ENCODE data around the gene SARDH. TPM values are rescaled to one million over a fixed set of nuclear protein-coding genes. Genes with fewer than 3 reads are reported as not detected.

SARDH gene
- total and polyA plus RNA-seq, 2 of the 13 experiments (the other 11 are each of a cell fraction or from before 2014, with no cell fraction given): 11.6 to 34.9 TPM

DNA sequence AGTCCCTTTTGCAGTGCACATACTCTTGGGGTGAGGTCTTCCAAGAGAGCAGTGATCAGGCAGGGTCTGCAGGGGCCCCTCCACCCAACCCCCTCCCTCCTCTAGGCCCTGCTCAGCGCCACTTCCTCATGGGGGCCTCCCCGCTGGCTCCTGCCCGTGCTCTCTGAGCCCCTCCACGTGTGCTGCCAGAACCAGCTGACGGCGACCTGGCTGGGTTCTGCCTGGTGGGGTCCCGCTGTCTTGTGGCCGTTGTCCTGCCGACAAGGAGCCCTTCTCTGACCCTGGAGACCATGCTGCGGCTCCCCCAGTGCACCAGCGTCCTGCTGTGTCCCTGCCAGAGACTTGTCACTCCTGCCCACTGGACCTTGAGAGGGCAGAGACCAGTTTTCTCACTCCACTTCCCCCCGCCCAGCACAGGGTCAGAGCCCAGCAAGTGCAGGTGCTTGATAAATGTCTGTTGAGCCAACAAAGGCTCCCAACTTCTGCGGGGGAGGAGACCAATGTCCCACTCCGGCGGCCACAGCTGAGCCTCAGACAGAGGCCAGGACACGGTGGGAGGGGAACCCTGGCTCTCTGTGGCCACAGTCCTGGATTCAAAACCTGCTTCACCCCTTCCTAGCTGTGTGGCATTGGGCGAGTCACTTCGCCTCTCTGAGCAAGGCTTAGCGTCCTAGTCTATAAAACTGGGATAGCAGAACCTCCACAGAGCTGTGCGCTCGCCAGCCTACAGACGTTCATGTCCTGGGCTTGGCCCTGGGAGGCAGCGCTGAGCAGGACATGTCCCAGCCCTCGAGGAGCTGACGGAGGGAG is 24.8 kb downstream of the SARDH start (continued):
- TF ChIP-seq ZNF501 (CRISPR knock-in tag; IDR thresholded peaks at IDR 0.05) (0 out of 2 replicates have a peak, but pooled peaks have one; percentile 31), GABPB1 (CRISPR knock-in tag; IDR thresholded peaks at IDR 0.05) (no peak; the same call in 1 of the 2 replicates), SALL1 (CRISPR knock-in tag; IDR thresholded peaks at IDR 0.05) (peak; percentile 60; the same call in 1 of the 2 replicates), ZFP36 (IDR thresholded peaks at IDR 0.05; ENCODE audit: borderline replicate concordance, low read depth, low read length, partially characterized antibody) (peak; percentile 19), NCOR1 (IDR thresholded peaks at IDR 0.05; ENCODE audit: borderline replicate concordance, low read length) (no peak; the same call in 1 of the 2 replicates), PHF21A (CRISPR knock-in tag; IDR thresholded peaks at IDR 0.05) (peak; percentile 90), ZNF678 (CRISPR knock-in tag; IDR thresholded peaks at IDR 0.05) (no peak), BORCS8-MEF2B (CRISPR knock-in tag; IDR thresholded peaks at IDR 0.05) (0 out of 2 replicates have a peak, but pooled peaks have one; percentile 13), ETV6 (CRISPR knock-in tag; conservative IDR thresholded peaks at IDR 0.05) (no peak), MED13 (CRISPR knock-in tag; IDR thresholded peaks at IDR 0.05) (no peak), TBP (CRISPR knock-in tag; IDR thresholded peaks at IDR 0.05) (no peak), MXD4 (CRISPR knock-in tag; IDR thresholded peaks at IDR 0.05) (peak; percentile 53; the same call in 1 of the 2 replicates), NR2C2 (CRISPR knock-in tag; IDR thresholded peaks at IDR 0.05; ENCODE audit: borderline replicate concordance) (no peak; the same call in 1 of the 2 replicates), NCOA5 (CRISPR knock-in tag; IDR thresholded peaks at IDR 0.05) (no peak), SETDB1 (CRISPR knock-in tag; IDR thresholded peaks at IDR 0.05; ENCODE audit: borderline replicate concordance) (no peak), SMARCE1 (IDR thresholded peaks at IDR 0.05; ENCODE audit: borderline replicate concordance) (no peak), ZNF598 (CRISPR knock-in tag; IDR thresholded peaks at IDR 0.05; ENCODE audit: borderline replicate concordance) (no peak), CBX2 (IDR thresholded peaks at IDR 0.05; ENCODE audit: low read depth, low read length) (no peak), CBX2 (CRISPR knock-in tag; IDR thresholded peaks at IDR 0.05; ENCODE audit: low read depth) (no peak), SIX1 (CRISPR knock-in tag; IDR thresholded peaks at IDR 0.05; ENCODE audit: borderline replicate concordance) (no peak), HMGA1 (CRISPR knock-in tag; conservative IDR thresholded peaks at IDR 0.05) (no peak), AKAP8 (CRISPR knock-in tag; IDR thresholded peaks at IDR 0.05) (peak; percentile 40; the same call in 1 of the 2 replicates), CREB1 (IDR thresholded peaks at IDR 0.05) (no peak), CREB1 (CRISPR knock-in tag; IDR thresholded peaks at IDR 0.05) (no peak), HDAC1 (CRISPR knock-in tag; IDR thresholded peaks at IDR 0.05) (peak; percentile 65), MEIS2 (CRISPR knock-in tag; IDR thresholded peaks at IDR 0.05) (peak; percentile 76; the same call in 1 of the 2 replicates), MIER2 (CRISPR knock-in tag; IDR thresholded peaks at IDR 0.05) (0 out of 2 replicates have a peak, but pooled peaks have one; percentile 42), MTA1 (CRISPR knock-in tag; IDR thresholded peaks at IDR 0.05; ENCODE audit: borderline replicate concordance) (peak; percentile 90; the same call in 1 of the 2 replicates), SUZ12 (IDR thresholded peaks at IDR 0.05; ENCODE audit: low read depth, low read length) (no peak)
- TF ChIP-seq, protein P1, sequence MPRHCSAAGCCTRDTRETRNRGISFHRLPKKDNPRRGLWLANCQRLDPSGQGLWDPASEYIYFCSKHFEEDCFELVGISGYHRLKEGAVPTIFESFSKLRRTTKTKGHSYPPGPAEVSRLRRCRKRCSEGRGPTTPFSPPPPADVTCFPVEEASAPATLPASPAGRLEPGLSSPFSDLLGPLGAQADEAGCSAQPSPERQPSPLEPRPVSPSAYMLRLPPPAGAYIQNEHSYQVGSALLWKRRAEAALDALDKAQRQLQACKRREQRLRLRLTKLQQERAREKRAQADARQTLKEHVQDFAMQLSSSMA (CRISPR knock-in tag; IDR thresholded peaks at IDR 0.05): no peak
- TF ChIP-seq, protein P2, sequence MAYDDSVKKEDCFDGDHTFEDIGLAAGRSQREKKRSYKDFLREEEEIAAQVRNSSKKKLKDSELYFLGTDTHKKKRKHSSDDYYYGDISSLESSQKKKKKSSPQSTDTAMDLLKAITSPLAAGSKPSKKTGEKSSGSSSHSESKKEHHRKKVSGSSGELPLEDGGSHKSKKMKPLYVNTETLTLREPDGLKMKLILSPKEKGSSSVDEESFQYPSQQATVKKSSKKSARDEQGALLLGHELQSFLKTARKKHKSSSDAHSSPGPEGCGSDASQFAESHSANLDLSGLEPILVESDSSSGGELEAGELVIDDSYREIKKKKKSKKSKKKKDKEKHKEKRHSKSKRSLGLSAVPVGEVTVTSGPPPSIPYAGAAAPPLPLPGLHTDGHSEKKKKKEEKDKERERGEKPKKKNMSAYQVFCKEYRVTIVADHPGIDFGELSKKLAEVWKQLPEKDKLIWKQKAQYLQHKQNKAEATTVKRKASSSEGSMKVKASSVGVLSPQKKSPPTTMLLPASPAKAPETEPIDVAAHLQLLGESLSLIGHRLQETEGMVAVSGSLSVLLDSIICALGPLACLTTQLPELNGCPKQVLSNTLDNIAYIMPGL (CRISPR knock-in tag; IDR thresholded peaks at IDR 0.05; ENCODE audit: borderline replicate concordance in 1 of 2, low read depth in 1 of 2): peak in 1 of 2 experiments; percentile 10; a peak in 1 of 4 replicates
